Trophoblast cell (in vitro differentiated cells and primary cell): ENCODE measurements around the gene CIITA.
"Not testable (repeated sequence)": the region's sequence is repeated elsewhere in the genome, so short reads cannot be mapped to it uniquely, and the experiment has no call there.

Experiments used
- DNase-seq, 2 donors: peaks; one replicate each; pipeline ENCODE4 v3.0.0-alpha.2; 2016
- H2AFZ ChIP-seq: 2 replicates; pipeline ENCODE4 v1.6.1; 2013; ENCODE audit warnings: low read length, moderate library complexity, mild to moderate bottlenecking; ENCODE audit not compliant: insufficient read depth, poor library complexity
- H2AK5ac ChIP-seq: 2 replicates; pipeline ENCODE4 v1.6.1; 2013; ENCODE audit warnings: mild to moderate bottlenecking, low read length
- H2BK120ac ChIP-seq: 2 replicates; pipeline ENCODE4 v1.6.1; 2013; ENCODE audit warnings: low read length, mild to moderate bottlenecking, moderate library complexity; ENCODE audit not compliant: insufficient read depth, poor library complexity
- H2BK12ac ChIP-seq: 2 replicates; pipeline ENCODE4 v1.6.1; 2013; ENCODE audit warnings: mild to moderate bottlenecking, low read length, moderate library complexity
- H2BK5ac ChIP-seq: 2 replicates; pipeline ENCODE4 v1.6.1; 2013; ENCODE audit warnings: low read length, low read depth, moderate library complexity, mild to moderate bottlenecking; ENCODE audit not compliant: poor library complexity
- H3K14ac ChIP-seq: 2 replicates; pipeline ENCODE4 v1.6.1; 2013; ENCODE audit warnings: mild to moderate bottlenecking, low read length
- H3K18ac ChIP-seq: 2 replicates; pipeline ENCODE4 v1.6.1; 2013; ENCODE audit warnings: mild to moderate bottlenecking, low read length
- H3K23ac ChIP-seq: 2 replicates; pipeline ENCODE4 v1.6.1; 2013; ENCODE audit warnings: low read length
- H3K27ac ChIP-seq: 2 replicates; pipeline ENCODE4 v1.5.1; 2013; ENCODE audit warnings: low read depth, mild to moderate bottlenecking, inconsistent platforms, low read length, moderate library complexity
- H3K27me3 ChIP-seq: 2 replicates; pipeline ENCODE4 v1.6.1; 2013; ENCODE audit warnings: inconsistent platforms, mild to moderate bottlenecking, low read length, moderate library complexity; ENCODE audit not compliant: insufficient read depth
- H3K36me3 ChIP-seq, 2 experiments: 1 replicate in 1 of 2; 2 replicates in 1 of 2; pipeline ENCODE4 v1.6.1; 2013; ENCODE audit warnings: low read length in 2 of 2, mild to moderate bottlenecking in 2 of 2, moderate library complexity in 1 of 2; ENCODE audit not compliant: insufficient read depth in 2 of 2, control insufficient read depth in 1 of 2
- H3K4ac ChIP-seq: 2 replicates; pipeline ENCODE4 v1.6.1; 2013; ENCODE audit warnings: low read depth, mild to moderate bottlenecking, low read length, moderate library complexity
- H3K4me1 ChIP-seq, 2 experiments: 1 replicate in 1 of 2; 2 replicates in 1 of 2; pipeline ENCODE4 v1.6.1; 2013; ENCODE audit warnings: low read length in 2 of 2, mild to moderate bottlenecking in 2 of 2, moderate library complexity in 1 of 2; ENCODE audit not compliant: insufficient read depth in 2 of 2, control insufficient read depth in 1 of 2
- H3K4me2 ChIP-seq: 2 replicates; pipeline ENCODE4 v1.6.1; 2013; ENCODE audit warnings: inconsistent platforms, mild to moderate bottlenecking, low read length, moderate library complexity
- H3K4me3 ChIP-seq: 2 replicates; pipeline ENCODE4 v1.5.1; 2013; ENCODE audit warnings: mild to moderate bottlenecking, low read depth, low read length, inconsistent platforms
- H3K79me1 ChIP-seq: one replicate; pipeline ENCODE4 v1.6.1; 2013; ENCODE audit warnings: low read length
- H3K79me2 ChIP-seq: 2 replicates; pipeline ENCODE4 v1.6.1; 2013; ENCODE audit warnings: low read length, mild to moderate bottlenecking; ENCODE audit not compliant: control insufficient read depth, insufficient read depth, poor library complexity
- H3K9ac ChIP-seq: 2 replicates; pipeline ENCODE4 v1.6.1; 2013; ENCODE audit warnings: mild to moderate bottlenecking, low read length
- H3K9me3 ChIP-seq: 2 replicates; pipeline ENCODE4 v1.6.1; 2013; ENCODE audit warnings: low read depth, mild to moderate bottlenecking, control low read depth, inconsistent platforms, low read length; ENCODE audit not compliant: insufficient read depth
- H4K12ac ChIP-seq: 2 replicates; pipeline ENCODE4 v1.6.1; 2013; ENCODE audit warnings: low read depth, mild to moderate bottlenecking, low read length, moderate library complexity
- H4K8ac ChIP-seq: 2 replicates; pipeline ENCODE4 v1.6.1; 2013; ENCODE audit warnings: low read depth, mild to moderate bottlenecking, low read length, moderate library complexity
- H4K91ac ChIP-seq: one replicate; pipeline ENCODE4 v1.6.1; 2013; ENCODE audit warnings: low read depth, mild to moderate bottlenecking, low read length, moderate library complexity
- WGBS: extraction: QIAGEN DNeasy Blood & Tissue Kit; methylation state at CpG from one replicate; pipeline ENCODE4 v1.1.7; 2013; ENCODE audit warnings: missing lambda C conversion rate; ENCODE audit not compliant: insufficient read length, insufficient coverage; ENCODE audit errors: extremely low coverage; 5-methylcytosine and 5-hydroxymethylcytosine counted together

Gene CIITA

DNA sequence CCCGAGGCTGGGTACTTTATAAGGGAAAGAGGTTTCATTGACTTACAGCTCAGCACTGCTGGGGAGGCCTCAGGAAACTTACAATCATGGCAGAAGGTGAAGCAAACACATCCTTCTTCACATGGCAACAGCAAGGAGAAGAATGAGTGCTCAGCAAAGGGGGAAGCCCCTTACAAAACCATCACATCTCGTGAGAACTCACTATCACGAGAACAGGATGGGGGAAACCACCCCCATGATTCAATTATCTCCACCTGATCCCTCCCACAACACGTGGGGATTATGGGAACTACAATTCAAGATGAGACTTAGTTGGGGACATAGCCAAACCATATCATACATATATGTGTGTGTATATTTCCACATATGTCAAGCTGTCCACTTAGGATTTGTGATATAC is 89.6 kb downstream of the CIITA start:
- not testable (repeated sequence) for H4K8ac ChIP-seq, H3K27me3 ChIP-seq, H4K91ac ChIP-seq, H2AK5ac ChIP-seq, H3K4me3 ChIP-seq, H3K9ac ChIP-seq, H3K4ac ChIP-seq, H3K9me3 ChIP-seq, H2BK12ac ChIP-seq, H3K18ac ChIP-seq, H4K12ac ChIP-seq, H3K4me1 ChIP-seq, H3K79me2 ChIP-seq, DNase-seq, H2BK120ac ChIP-seq, H3K23ac ChIP-seq, H2BK5ac ChIP-seq, H3K4me2 ChIP-seq, H3K79me1 ChIP-seq, H2AFZ ChIP-seq, H3K14ac ChIP-seq, H3K27ac ChIP-seq
- no CpG with 5 or more reads among the region's 4 CpGs for WGBS
- H3K36me3 ChIP-seq = peaks cover 8 to 24% of the 10 kb centered on the region in 2 experiments

- H2BK12ac ChIP-seq = no peak overlapping the region
- peaks cover 10 to 19% of the 10 kb centered on the region in 2 experiments for H3K36me3 ChIP-seq
- no peak overlapping the region for H4K8ac ChIP-seq
- no peaks in the 10 kb centered on the region for H3K27me3 ChIP-seq
- no peak overlapping the region for H3K14ac ChIP-seq
- peaks cover 8% of the 10 kb centered on the region in 2 experiments for H3K4me1 ChIP-seq
- H3K4me3 ChIP-seq = no peak overlapping the region
- no peak overlapping the region for H3K27ac ChIP-seq
- H2AK5ac ChIP-seq = no peak overlapping the region
- H2AFZ ChIP-seq = no peak overlapping the region
- no peak for DNase-seq
- H2BK5ac ChIP-seq = no peak overlapping the region
- H3K4me2 ChIP-seq = no peak overlapping the region
- H3K79me1 ChIP-seq = peaks cover 7% of the 10 kb centered on the region
- no peak overlapping the region for H3K23ac ChIP-seq
- H3K79me2 ChIP-seq = no peaks in the 10 kb centered on the region
- no peak overlapping the region for H3K4ac ChIP-seq
- no peak overlapping the region for H4K12ac ChIP-seq
- no peak overlapping the region for H4K91ac ChIP-seq
- no CpG with 5 or more reads among the region's 5 CpGs for WGBS
- H3K9ac ChIP-seq = no peak overlapping the region
- no peaks in the 10 kb centered on the region for H3K9me3 ChIP-seq
- H2BK120ac ChIP-seq = no peak overlapping the region
- no peak overlapping the region for H3K18ac ChIP-seq
Observed at GRCh38 chr16:10967986-10968385, 91.0 kb downstream of the CIITA start.

DNA sequence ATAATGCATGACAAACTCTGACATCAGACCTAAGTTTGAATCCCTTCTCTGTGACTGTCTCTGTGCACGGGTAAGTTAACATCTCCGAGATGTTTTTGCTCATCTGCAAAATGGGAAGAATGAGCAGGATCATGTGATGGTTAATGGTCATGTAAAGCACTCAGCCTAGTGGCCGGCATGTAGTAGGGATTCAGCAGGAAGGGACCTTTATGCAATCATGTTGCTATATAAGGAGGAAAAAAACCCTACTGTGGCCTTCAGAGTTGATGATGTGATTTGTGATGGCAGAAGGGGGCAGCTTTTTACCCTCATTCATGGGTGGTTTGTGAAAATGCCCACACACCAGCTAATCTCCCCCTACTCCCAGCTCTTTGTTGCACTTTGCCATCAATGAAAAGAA is 91.5 kb downstream of the CIITA start:
- Histone ChIP-seq H3K4ac (no peak overlapping the region), H3K23ac (no peak overlapping the region), H2BK120ac (no peak overlapping the region), H2BK5ac (no peak overlapping the region), H4K8ac (no peak overlapping the region), H3K18ac (no peak overlapping the region), H3K9me3 (no peaks in the 10 kb centered on the region), H3K4me1 (peaks cover 8% of the 10 kb centered on the region in 2 experiments), H4K12ac (no peak overlapping the region), H3K79me1 (peaks cover 7% of the 10 kb centered on the region), H2BK12ac (no peak overlapping the region), H3K4me2 (no peak overlapping the region), H3K14ac (no peak overlapping the region), H3K9ac (no peak overlapping the region), H4K91ac (no peak overlapping the region), H3K27ac (no peak overlapping the region), H3K36me3 (peaks cover 11 to 16% of the 10 kb centered on the region in 2 experiments), H3K79me2 (no peaks in the 10 kb centered on the region), H3K4me3 (no peak overlapping the region), H3K27me3 (no peaks in the 10 kb centered on the region), H2AK5ac (no peak overlapping the region), H2AFZ (no peak overlapping the region)
- no CpG with 5 or more reads among the region's 3 CpGs for WGBS
- DNase-seq = peak in 1 of 2 donors; percentile 48

DNA sequence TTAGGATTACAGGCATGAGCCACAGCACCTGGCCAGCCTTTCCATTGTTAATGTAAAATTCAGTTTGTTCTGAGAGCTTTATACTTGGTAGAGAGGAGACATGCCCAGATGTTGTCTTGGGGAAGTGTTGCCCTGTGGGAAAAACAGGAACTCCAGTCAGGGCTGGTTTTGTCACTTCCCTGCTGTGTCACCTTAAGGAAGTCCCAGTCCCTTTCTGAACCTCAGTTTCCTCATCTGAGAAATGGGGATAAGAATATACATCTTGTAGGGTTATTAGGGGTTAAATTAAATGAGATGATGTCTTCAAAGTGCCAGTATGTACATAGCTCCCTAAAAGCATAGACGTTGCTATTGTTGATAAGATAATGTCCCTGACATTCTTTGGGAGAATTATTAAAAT is 92.6 kb downstream of the CIITA start:
- Histone ChIP-seq H3K9me3 (no peaks in the 10 kb centered on the region), H3K4me1 (peaks cover 6 to 8% of the 10 kb centered on the region in 2 experiments), H3K27ac (no peak overlapping the region), H3K4me2 (no peak overlapping the region), H4K91ac (no peak overlapping the region), H2BK12ac (no peak overlapping the region), H3K4ac (no peak overlapping the region), H3K23ac (no peak overlapping the region), H2AK5ac (no peak overlapping the region), H3K79me1 (peaks cover 7% of the 10 kb centered on the region), H3K4me3 (no peak overlapping the region), H2AFZ (no peak overlapping the region), H3K14ac (no peak overlapping the region), H3K18ac (no peak overlapping the region), H4K12ac (no peak overlapping the region), H3K36me3 (peaks cover 11 to 16% of the 10 kb centered on the region in 2 experiments), H3K79me2 (no peaks in the 10 kb centered on the region), H3K27me3 (no peaks in the 10 kb centered on the region), H2BK5ac (no peak overlapping the region), H3K9ac (no peak overlapping the region), H4K8ac (no peak overlapping the region), H2BK120ac (no peak overlapping the region)
- no CpG with 5 or more reads among the region's 1 CpG for WGBS
- DNase-seq = no peak
